Hepatocyte (in vitro differentiated cells): ENCODE measurements around the gene KCNQ1. TPM values are rescaled to one million over a fixed set of nuclear protein-coding genes. Genes with fewer than 3 reads are reported as not detected.

Experiments used
- DNase-seq: peaks from one replicate; pipeline ENCODE4 v3.0.0-alpha.2; 2016; ENCODE audit warnings: low spot score
- H2AFZ ChIP-seq: fragments of 200-600 bp; sonication (generic); 2 replicates; pipeline ENCODE4 v1.6.0; 2016; ENCODE audit warnings: antibody characterized with exemption, mild to moderate bottlenecking
- H3K27ac ChIP-seq: fragments of 200-600 bp; sonication (generic); 2 replicates; pipeline ENCODE4 v1.5.1; 2016; ENCODE audit warnings: mild to moderate bottlenecking
- H3K27me3 ChIP-seq: fragments of 200-600 bp; sonication (generic); 2 replicates; pipeline ENCODE4 v1.6.1; 2016
- H3K36me3 ChIP-seq: fragments of 200-600 bp; sonication (generic); replicated peaks from 2 replicates; pipeline ENCODE4 v1.5.1; 2016; ENCODE audit warnings: low read depth; ENCODE audit not compliant: insufficient read depth
- H3K4me1 ChIP-seq: fragments of 200-600 bp; sonication (generic); 2 replicates; pipeline ENCODE4 v1.5.1; 2016; ENCODE audit warnings: mild to moderate bottlenecking, moderate library complexity; ENCODE audit not compliant: insufficient read depth
- H3K4me2 ChIP-seq: fragments of 200-600 bp; sonication (generic); 2 replicates; pipeline ENCODE4 v1.6.0; 2016
- H3K4me3 ChIP-seq: fragments of 200-600 bp; sonication (generic); 2 replicates; pipeline ENCODE4 v1.5.1; 2016; ENCODE audit warnings: mild to moderate bottlenecking
- H3K79me2 ChIP-seq: fragments of 200-600 bp; sonication (generic); 2 replicates; pipeline ENCODE4 v1.6.0; 2017; ENCODE audit warnings: mild to moderate bottlenecking
- H3K9me2 ChIP-seq: fragments of 200-600 bp; sonication (generic); replicated peaks from 2 replicates; pipeline ENCODE4 v1.6.0; 2017; ENCODE audit warnings: mild to moderate bottlenecking; ENCODE audit not compliant: insufficient read depth
- H3K9me3 ChIP-seq: fragments of 200-600 bp; sonication (generic); 2 replicates; pipeline ENCODE4 v1.5.1; 2016; ENCODE audit warnings: low read depth, mild to moderate bottlenecking
- H4K20me1 ChIP-seq: fragments of 200-600 bp; sonication (generic); 2 replicates; pipeline ENCODE4 v1.6.0; 2016; ENCODE audit warnings: mild to moderate bottlenecking; ENCODE audit not compliant: insufficient read depth, poor library complexity, severe bottlenecking
- CTCF ChIP-seq: fragments of 200-600 bp; sonication (generic); IDR thresholded peaks from 2 replicates; pipeline ENCODE4 v1.5.1; 2016; ENCODE audit warnings: antibody characterized with exemption, mild to moderate bottlenecking; ENCODE audit not compliant: poor library complexity
- EZH2 ChIP-seq: fragments of 200-600 bp; sonication (generic); IDR thresholded peaks from 2 replicates; pipeline ENCODE4 v1.6.1; 2016; ENCODE audit warnings: antibody characterized with exemption, mild to moderate bottlenecking, borderline replicate concordance
- EZH2phosphoT487 ChIP-seq: fragments of 200-600 bp; sonication (generic); IDR thresholded peaks from one replicate; pipeline ENCODE4 v1.6.1; 2018; ENCODE audit warnings: antibody characterized with exemption, mild to moderate bottlenecking, low read depth, moderate library complexity; ENCODE audit not compliant: unreplicated experiment, severe bottlenecking
- WGBS: methylation state at CpG from one replicate; pipeline ENCODE4 v1.1.6; 2016; ENCODE audit warnings: low lambda C conversion rate; ENCODE audit errors: missing lambda C conversion rate; 5-methylcytosine and 5-hydroxymethylcytosine counted together
- polyA plus RNA-seq: library from polyadenylated mRNA; unstranded; fragments of >200 nt; fragmentation: Nextera tagmentation; extraction: Ambion mirVana; gene quantifications from 2 replicates; pipeline ENCODE4 v1.2.1, GENCODE V29; 2016
- total RNA-seq: library from RNA; depleted of rRNA; stranded (reverse); fragments of >200 nt; gene quantifications from 2 replicates; pipeline ENCODE4 v1.2.3, GENCODE V29; 2014

The KCNQ1 gene
- total and polyA plus RNA-seq, 2 experiments from 2014 or later, result 1.8 to 6.4 TPM

GRCh38 chr11:2534957-2535672 is 90.3 kb downstream of the KCNQ1 start:
- Histone ChIP-seq H3K79me2 (no peaks in the 10 kb centered on the region), H3K9me2 (no peaks in the 10 kb centered on the region), H4K20me1 (no peaks in the 10 kb centered on the region), H3K27me3 (no peaks in the 10 kb centered on the region), H3K27ac (peak overlapping the region; percentile 97), H3K9me3 (no peaks in the 10 kb centered on the region), H2AFZ (no peak overlapping the region), H3K4me3 (no peak overlapping the region), H3K4me1 (peaks cover 23% of the 10 kb centered on the region), H3K36me3 (no peaks in the 10 kb centered on the region), H3K4me2 (no peak overlapping the region)
- WGBS, result 94% methylated on average over 15 of the region's 15 CpGs
- no peak for DNase-seq
- TF ChIP-seq EZH2 (no peak), CTCF (no peak), EZH2phosphoT487 (no peak)

DNA sequence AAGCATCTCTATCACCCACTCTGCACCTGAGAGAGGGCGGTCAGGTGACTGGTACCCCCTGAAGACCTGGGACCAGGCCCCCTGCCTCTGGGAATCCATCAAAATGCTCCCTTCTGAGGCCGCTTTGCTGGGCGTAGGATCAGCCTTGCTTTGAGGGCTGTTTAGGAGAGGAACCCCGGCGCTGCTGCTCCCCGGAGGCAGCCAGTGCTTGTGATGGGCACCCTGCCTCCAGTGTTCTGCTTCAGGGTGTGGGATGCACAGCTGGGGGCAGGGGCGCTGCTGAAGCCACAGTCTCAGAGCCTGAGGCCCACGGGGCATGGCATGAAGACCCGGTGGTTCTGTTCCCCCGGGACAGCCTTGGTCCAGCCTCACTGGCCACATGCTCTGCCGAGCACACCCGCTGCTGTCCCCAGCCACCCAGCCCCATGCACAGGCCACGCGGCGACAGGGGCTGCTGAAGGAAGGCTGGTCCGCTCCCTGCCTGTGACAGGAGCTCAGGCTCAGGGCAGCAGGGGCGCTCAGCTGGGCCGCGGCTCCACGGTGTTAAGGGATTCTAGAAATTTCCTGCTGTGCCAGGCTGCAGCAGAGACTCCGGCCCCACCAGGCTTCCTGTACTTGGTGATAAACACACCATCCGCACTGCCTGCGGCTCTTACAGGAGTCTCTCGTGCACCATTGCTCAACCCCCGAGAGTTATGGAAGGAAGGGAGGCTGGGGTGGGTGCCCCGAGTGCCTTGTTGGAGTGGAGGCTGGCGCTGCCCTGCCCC is 91.0 kb downstream of the KCNQ1 start:
- TF ChIP-seq EZH2phosphoT487 (no peak), CTCF (no peak), EZH2 (no peak)
- no peak for DNase-seq
- WGBS, result 93% methylated on average over 24 of the region's 27 CpGs

DNA sequence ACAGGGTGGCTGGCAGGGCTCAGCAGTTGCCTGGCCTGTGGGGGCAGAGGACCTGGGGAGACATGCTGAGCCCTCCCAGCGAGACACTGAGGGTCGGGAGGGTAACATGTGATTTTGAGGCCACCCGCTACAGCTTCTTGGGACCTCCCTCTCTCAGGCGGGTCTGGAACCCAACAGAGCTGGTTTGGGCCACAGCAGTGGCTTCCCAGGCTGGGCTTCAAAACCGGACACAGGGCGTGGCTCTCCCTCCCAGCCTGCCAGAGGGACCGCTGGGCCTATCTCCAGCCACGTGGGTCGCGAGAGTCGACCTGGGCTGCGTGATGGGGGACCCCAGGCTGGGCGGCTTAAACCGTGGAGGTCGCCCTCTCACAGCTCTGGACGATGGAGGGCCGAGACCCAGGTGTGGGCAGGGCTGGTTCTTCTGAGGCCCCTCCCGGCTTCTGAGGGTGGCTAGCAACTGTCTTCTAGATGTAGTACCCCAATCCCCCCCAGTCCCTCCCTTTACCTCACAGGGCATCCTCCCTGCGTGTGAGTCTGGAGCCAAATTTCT is 91.7 kb downstream of the KCNQ1 start:
- no peaks in the 10 kb centered on the region for H4K20me1 ChIP-seq
- no peaks in the 10 kb centered on the region for H3K9me3 ChIP-seq
- H3K9me2 ChIP-seq, result no peaks in the 10 kb centered on the region
- H3K4me2 ChIP-seq, result no peak overlapping the region
- H3K27me3 ChIP-seq, result no peaks in the 10 kb centered on the region
- H3K79me2 ChIP-seq, result no peaks in the 10 kb centered on the region
- DNase-seq, result no peak
- H3K4me3 ChIP-seq, result no peak overlapping the region
- H3K36me3 ChIP-seq, result no peaks in the 10 kb centered on the region
- 96% methylated on average over 17 of the region's 19 CpGs for WGBS
- peaks cover 23% of the 10 kb centered on the region for H3K4me1 ChIP-seq
- no peak for TF ChIP-seq EZH2phosphoT487
- TF ChIP-seq EZH2, result no peak
- TF ChIP-seq CTCF, result no peak
- H2AFZ ChIP-seq, result no peak overlapping the region
- no peak overlapping the region for H3K27ac ChIP-seq

More for the DNA sequence above, 91.0 kb downstream of the KCNQ1 start:
- Histone ChIP-seq H3K27ac (no peak overlapping the region), H4K20me1 (no peaks in the 10 kb centered on the region), H3K36me3 (no peaks in the 10 kb centered on the region), H3K79me2 (no peaks in the 10 kb centered on the region), H3K9me2 (no peaks in the 10 kb centered on the region), H3K27me3 (no peaks in the 10 kb centered on the region), H2AFZ (no peak overlapping the region), H3K4me3 (no peak overlapping the region), H3K4me1 (peaks cover 23% of the 10 kb centered on the region), H3K9me3 (no peaks in the 10 kb centered on the region), H3K4me2 (no peak overlapping the region)
